Coronary artery (tissue), 2 donors: ENCODE measurements around the gene FBRSL1.
A peak's percentile ranks its signal among the peaks of the same experiment; 100 is the strongest.

ENCODE experiments used
- DNase-seq: peaks from one replicate; pipeline ENCODE4 v3.0.0-alpha.2; 2017; ENCODE audit warnings: low spot score
- H3K27ac ChIP-seq, 2 donors: fragments of 200-600 bp; sonication (generic); one replicate each; pipeline ENCODE4 v1.5.1; 2016 to 2019
- H3K4me3 ChIP-seq: fragments of 200-600 bp; sonication (generic); 2 replicates; pipeline ENCODE4 v1.5.1; 2016; ENCODE audit warnings: mild to moderate bottlenecking, moderate library complexity
- CTCF ChIP-seq: fragments of 200-600 bp; sonication (generic); IDR thresholded peaks from one replicate; pipeline ENCODE4 v1.5.1; 2019; ENCODE audit warnings: antibody characterized with exemption

The FBRSL1 gene

GRCh38 chr12:132556216-132556615 lies 66.3 kb downstream of the FBRSL1 start:
- no peak for DNase-seq
- H3K27ac ChIP-seq, result no peak overlapping the region
- TF ChIP-seq CTCF, result no peak

GRCh38 chr12:132556801-132557200 lies 66.8 kb downstream of the FBRSL1 start:
- Histone ChIP-seq H3K27ac (no peak overlapping the region), H3K4me3 (no peak overlapping the region)
- TF ChIP-seq CTCF, result no peak
- DNase-seq, result no peak

More at GRCh38 chr12:132556216-132556615, 66.3 kb downstream of the FBRSL1 start:
- H3K4me3 ChIP-seq, result no peak overlapping the region

- no peak overlapping the region for H3K27ac ChIP-seq
- no peak for TF ChIP-seq CTCF
- H3K4me3 ChIP-seq, result no peak overlapping the region
- DNase-seq, result no peak
Observed at GRCh38 chr12:132557291-132558015, 67.5 kb downstream of the FBRSL1 start.

GRCh38 chr12:132558042-132558856 lies 68.3 kb downstream of the FBRSL1 start:
- H3K27ac ChIP-seq, result no peak overlapping the region
- no peak for TF ChIP-seq CTCF

GRCh38 chr12:132558861-132559623 lies 69.1 kb downstream of the FBRSL1 start:
- H3K4me3 ChIP-seq, result peak overlapping the region; percentile 85

More at GRCh38 chr12:132558042-132558856, 68.3 kb downstream of the FBRSL1 start:
- H3K4me3 ChIP-seq, result no peak overlapping the region
- no peak for DNase-seq

More at GRCh38 chr12:132558861-132559623, 69.1 kb downstream of the FBRSL1 start:
- TF ChIP-seq CTCF, result no peak
- no peak for DNase-seq
- H3K27ac ChIP-seq, result no peak overlapping the region
